GM12891 (cell line): Measurements from ENCODE around the gene IRF4.

ENCODE experiments used
- POLR2A ChIP-seq: IDR thresholded peaks from 2 replicates; pipeline ENCODE4 v1.6.1; 2011; ENCODE audit warnings: low read depth, low read length, control low read depth
- POLR2AphosphoS5 ChIP-seq: IDR thresholded peaks from 2 replicates; pipeline ENCODE4 v1.6.1; 2011; ENCODE audit warnings: low read depth, low read length, control low read depth
- TAF1 ChIP-seq: IDR thresholded peaks from 2 replicates; pipeline ENCODE4 v1.6.1; 2011; ENCODE audit warnings: low read depth, low read length, control low read depth

DNA sequence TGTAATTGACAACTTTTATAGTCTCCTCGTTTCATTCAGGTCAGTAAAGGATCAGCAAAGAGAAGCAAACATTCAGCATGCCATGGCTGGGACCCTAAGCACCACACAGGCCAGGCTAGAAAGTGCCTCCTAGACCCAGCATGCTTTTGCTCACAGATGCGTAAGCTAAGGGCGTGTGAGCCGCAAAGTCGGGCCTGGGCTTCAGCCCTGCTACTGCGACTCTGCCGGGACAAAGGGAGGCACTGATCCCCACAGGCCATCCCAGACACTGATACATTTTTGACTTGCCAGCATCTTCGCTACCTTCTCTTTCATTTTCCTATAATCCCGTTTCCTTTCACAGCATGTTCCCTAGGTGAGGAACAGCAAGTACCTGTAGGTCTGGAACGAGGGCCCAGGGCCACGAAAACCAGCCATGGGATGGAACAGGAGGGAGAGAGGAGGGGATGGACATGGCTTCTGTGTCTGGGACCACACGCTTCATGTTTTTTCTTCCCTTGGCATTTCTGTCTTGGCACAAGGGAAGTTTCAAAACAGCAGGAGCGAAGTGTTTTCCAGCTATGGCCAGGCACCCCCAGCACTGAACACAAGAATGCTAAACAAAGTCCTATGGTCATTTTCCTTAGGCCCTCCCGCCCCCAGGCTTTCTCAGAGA is 42.6 kb downstream of the IRF4 start:
- TF ChIP-seq POLR2AphosphoS5 (no peak), POLR2A (no peak), TAF1 (no peak)
